Medulla oblongata (tissue), 1 donor: ENCODE results near the gene PPP2R5D.
A peak's percentile ranks its signal among the peaks of the same experiment; 100 is the strongest.

Experiments
- DNase-seq: peaks from one replicate; pipeline ENCODE4 v3.0.0-alpha.2; 2015; ENCODE audit errors: extremely low spot score

PPP2R5D gene

DNA sequence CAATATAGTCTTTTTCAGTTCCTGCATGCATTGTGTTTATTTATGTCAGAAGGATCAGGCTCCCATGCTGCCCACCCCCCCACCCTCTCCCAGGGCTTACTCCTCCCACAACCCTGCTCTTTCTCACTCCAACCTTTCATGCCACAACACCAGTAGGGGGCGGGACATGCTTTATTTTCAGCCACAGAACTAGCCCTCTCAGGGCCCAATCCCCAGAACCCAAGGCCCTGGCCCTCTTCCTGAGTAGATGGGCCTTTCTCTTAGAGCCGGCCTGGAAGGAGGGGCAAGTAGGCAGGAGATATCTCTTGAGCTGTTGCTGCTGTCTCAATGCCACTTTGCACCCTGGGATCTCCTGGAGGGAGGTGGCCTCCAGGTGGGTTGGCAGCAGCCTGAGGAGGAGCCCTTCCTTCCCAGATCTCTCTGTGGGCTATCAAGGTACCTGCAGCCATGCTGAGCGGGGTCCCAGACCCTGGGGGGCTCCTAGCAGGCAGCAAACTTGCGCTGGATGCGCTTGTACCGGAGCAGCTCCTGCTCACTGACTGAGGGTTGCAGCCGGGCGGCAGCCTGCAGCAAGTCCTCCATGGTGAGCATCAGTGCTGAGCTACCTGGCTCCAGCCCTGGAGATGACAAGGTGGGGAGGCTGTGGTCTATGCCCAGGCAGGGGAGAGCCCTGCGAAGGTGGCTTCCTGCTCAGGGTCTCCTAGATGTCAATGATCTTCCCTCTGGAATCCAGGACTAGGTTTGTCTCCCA is 20.3 kb upstream of the PPP2R5D start:
- DNase-seq = no peak

DNA sequence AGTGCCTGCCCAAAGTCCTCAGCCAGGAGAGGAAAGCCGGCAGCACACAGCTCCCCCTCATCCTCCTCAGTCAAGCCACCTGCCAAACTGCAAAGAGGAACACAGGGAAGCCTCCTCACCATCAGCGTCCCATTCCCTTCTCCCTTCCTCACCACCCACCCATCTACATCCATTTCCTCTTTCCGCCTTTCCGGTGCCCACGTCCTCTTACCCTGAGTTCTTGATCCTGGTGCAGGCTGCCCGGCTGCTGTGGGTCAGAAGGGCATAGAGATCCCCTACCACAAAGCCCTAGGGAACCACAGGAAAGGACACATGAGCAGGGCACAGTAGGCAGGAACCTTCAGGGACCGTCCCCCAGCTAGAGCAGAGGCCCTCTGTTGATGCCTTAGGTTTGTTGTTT is 17.8 kb upstream of the PPP2R5D start:
- no peak for DNase-seq

DNA sequence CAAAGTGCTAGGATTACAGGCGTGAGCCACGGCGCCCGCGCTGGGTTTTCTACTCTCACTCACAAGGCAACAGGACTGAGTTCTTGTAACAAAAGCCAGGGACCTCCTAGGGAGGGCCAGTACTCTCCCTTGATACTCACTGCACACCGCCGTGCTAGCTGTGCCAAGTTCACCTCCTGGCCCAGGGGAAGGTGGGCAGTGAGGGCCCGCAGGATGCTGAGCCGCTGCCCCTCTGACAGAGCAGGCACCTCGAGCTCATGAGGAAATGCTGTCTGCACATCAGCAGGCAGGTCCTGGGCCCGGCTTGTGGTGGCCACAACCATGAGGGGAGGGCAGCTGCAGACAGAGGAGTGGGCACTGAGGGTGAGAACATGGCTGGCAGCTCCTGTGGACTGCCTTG is 17.1 kb upstream of the PPP2R5D start:
- DNase-seq = no peak

DNA sequence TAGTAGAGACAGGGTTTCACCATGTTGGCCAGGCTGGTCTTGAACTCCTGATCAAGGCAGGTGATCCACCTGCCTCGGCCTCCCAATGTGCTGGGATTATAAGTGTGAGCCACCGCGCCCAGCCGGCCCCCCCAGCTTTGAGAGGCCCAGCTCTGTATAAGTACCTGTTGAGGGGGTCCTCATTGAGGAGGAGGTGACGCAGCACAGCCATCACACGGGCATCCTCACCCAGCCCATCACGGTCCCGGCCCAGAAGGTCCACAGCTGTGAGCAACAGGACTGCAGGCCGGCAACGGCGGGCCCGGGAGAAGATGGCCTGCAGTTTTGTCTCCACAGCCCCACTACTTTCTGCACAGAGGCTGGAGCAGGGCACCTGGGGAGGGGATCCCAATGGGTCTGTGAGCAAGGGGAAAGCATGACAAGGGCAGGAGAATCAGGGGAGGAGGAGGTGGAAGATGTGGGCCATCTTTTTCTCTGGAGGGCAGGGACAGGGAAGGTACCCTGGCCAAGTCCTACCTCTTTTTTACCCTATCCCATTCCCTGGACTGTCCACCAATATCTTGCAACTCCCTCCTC is 16.2 kb upstream of the PPP2R5D start:
- DNase-seq = no peak

DNA sequence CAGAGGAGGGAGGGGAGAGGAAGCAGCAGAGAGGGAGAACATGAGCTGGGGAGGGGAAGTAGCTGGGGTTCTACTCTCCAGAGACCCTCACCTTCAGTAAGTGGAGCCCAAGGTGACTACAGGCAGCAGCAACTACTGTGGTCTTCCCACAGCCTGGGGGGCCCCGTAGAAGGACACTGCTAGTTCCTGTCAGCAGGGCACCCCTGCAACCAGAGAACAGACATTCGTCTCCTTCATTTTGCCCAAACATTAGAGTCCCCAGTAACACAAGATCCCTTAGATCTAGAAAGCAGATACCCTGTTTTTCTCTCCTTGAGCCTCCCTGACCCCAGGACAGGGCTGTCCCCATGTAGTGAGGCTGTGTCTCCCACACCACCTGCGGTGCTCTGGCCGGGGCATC is 15.6 kb upstream of the PPP2R5D start:
- DNase-seq = no peak

DNA sequence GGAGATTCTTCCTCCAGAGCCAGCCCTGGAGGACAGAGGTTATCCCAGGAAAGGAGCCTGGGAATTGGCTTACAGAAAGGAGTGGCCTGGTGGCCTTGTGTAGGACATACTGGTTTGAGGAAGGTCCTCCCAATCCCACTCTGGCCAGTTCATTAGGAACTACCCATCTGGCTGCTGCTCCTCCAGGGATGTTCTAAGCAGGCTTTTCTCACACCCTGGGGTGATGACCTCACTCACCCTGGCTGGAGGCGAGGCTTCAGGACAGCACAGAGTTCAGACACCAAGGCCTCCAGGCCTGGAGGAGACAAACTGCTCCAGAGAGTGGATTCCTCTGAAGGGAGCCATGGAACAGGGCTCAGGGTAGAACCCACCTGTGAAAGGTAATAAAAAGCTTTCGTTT is 14.9 kb upstream of the PPP2R5D start:
- DNase-seq = no peak

DNA sequence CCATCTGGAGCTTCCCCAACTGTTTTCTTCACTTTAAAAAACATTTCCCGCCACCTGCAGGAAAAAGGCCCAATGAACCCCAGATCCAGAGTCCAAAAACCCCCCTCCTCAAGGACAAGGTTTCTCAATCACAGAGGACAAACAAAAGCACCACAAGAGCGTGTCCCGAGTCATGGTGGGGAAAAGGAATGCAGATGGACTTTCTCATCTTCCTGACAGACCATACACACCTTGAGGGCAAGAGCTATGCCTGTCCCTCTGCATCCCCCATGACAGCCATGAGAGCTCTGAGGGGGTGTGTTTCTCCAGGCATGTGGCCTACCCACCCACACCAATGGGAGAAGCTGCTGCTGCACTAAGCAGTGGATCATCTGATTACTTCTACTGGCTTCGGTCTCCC is 14.4 kb upstream of the PPP2R5D start:
- no peak for DNase-seq

DNA sequence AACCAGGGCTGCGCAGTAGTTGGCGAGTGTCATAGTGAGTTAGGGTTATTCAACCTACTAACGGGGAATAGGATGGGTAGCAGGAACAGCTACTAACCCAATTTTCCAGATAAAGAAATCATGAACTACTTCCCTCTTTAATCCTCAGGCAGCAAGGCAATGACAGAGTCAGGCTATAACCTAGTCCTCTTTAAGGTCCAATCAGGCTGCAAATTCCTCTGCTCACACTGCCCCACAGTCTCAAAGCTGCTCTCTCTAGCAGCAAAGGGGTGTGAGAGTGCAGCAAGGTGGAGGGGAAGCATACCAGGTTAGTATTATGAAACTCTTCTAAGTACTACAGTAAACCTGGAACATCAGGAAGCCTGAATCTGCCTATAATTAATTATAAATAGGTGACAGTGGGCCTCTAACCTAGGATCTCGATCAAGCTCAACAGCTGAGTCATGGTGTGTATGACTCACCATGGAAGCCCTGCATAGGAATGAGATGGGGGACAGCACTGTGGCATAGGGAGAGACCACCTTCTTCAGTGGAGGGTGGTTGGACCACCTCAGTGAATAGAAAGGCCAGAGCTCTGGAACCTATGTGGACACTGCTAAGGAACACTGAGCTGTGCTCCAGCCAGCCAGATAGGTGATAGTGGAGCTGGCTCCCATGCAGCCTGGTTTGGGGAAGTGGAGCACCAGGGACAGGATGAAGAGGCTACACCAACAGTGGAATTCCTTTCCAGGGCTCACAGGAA is 13.3 kb upstream of the PPP2R5D start:
- DNase-seq = no peak

DNA sequence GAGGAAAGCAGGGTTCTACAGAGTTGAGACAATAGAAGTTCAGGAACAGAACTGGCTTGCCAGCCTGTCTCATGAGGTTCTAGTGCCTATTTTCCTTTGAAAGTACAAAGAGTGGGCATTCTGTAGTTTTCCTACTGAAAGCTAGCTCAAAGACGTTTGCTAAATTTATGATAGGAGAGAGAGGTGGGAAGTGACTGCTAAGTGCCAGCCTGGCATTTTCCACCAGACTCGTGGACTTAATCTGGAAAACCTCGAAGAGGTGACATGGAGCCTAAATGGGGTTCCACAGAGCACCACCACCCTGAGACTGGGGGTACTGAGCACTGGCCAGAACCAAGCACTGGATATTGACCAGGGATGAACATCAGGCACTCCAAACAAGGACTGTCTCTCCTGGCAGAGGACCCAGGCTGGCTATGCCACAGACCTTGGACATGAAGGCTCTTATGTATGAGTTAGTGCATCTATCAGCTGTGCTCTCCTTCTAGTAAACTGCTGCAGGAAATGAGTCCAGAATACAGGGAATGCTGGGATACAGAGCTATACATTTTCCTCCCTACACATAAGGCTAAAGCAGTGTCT is 12.5 kb upstream of the PPP2R5D start:
- no peak for DNase-seq

DNA sequence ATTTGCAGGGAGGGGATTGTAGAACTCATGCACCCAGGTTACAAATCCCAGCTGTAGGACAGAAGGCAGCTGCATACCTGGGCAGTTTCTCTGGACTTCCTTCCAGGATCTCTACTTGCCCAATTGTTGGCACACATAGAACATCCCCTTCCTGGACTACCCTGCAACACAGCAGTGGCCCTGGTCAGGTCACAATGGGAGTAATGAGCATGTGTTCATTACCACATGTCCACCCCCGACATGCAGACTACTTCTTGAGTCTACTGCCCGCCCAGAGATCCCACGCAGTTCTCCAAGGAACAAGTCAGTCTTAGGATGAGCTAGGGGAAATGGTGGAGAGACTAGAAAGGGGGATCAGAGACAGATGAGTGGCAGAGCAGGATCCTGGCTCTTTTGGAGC is 10.4 kb upstream of the PPP2R5D start:
- DNase-seq = no peak

DNA sequence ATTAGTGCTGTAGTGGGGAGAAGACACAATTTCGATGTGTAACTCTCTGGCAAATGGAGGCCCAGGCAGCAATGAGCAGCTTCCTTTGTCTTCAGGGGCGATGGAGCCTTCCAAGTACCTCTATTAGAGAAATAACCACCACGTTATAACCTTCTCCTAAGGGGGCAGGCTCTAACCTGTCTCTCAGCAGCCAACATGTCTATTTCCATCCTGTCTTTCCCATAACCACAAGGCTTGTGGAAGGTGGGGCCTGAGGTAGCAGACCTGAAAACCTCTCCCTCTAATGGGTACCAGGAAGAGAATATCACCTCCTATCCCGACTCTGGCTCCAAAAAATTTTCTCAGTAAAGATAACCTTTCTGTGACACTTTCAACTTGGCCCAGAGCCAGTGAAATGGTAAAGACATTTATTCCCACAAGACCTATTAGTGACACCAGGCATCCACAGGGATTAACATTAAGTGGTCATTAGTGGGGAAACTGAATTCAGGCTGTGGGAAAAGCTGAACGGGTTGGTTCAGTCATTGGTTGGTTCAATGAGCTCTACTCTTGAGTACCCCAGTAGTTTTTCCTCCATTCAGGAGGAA is 9.4 kb upstream of the PPP2R5D start:
- DNase-seq = no peak

DNA sequence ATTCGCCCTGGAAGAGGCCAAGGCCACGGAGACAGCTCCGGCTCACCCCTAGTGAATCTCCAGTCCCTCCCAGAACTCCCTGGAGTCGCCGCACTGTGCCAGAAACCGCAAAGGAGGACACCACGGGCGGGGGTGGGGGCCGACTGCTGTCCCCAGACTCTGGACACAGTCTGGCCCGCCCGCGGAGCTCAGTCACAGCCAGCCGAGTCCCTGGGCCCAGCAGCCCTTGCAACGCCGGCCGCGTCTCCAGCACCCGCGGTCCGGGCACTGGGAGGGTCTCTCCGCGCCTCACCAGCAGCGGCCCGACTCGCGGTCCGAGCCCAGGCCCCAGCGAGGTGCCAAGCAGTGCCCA is 5.9 kb upstream of the PPP2R5D start:
- no peak for DNase-seq

DNA sequence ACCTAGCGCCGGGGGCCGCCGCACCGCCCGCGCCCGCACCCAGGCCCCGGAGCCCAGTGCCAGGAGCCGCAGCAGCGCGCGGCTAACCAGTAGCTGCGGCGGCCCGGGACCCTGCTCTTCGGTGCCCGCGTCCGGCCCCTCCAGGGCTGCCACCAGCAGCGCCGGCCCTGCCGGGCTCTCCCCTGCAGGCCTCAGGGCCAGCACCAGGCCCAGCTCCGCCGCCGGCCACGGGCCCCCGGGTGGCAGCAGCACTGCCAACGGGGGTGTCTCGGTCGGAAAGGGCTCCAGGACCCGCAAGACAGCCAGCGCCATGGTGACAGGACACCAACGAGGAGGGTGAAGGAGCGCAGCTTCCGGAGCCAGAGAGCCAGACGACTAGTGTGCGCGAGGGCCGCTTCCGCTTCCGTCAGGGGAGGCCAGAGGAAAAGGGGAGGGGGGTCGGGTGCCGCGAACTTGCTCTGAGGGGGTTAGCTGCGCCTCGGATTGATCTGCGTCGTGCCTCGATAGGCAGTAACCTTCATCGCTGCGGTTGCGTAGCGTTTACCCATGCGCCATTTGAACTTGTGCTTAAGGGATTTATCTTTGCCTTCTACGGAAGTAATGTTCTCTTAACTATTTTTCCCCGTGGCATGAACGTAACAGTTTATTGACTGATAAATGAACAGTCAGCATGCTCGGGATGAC is 5.4 kb upstream of the PPP2R5D start, which contains the start of gene PEX6:
PEX6 (minus strand) TSS at position 343 of the 684 bp plus-strand sequence; CDS start at position 312, 31 bp downstream.
- peak; percentile 84 for DNase-seq

DNA sequence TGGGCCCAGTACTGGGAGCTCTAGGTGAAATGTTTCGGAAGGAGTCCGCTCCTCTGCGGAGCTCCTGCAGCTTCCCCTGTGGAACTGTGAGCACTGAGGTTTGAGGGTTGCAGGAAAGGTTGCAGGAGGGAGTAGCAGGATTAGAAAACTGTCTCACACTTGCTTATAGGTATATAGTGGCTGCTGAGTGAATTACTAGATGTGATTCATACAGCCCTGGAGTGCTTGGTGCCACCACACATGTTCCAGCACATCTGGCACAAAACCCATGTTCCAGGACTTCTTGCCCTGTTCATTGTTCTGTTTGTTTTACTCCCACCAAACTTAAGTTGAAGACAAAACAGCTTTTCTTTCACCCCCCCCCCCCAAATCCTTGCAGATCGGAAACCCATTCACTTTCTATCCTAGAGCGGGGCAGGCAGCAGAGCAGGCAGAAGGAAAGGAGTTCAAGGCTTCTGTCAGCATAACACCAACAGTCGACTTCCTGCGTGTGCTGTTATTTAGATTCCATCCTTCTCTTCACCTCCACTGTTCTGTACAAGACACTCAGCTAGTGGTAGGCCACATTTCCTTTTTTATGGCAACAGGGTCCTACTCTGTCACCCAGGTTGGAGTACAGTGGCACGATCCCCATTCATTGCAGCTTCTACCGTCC is 4.7 kb upstream of the PPP2R5D start:
- DNase-seq = no peak

DNA sequence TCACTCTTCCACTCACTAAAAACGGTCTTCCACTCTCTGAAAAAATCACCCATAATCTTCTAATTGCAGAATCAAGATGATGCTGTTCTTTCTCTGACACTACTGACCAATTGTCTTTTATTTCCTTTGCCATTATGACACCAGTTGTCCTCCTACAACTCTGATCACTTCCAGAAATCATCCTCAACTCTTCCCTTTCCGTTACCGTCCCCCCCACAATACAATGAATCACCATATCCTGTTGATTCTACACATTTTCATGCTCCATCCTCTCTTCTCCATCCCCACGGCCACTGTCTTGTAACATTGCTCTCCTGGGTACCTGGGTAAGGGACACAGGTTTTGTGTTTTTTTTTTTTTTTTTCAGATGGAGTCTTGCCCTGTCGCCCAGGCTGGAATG is 2.5 kb upstream of the PPP2R5D start:
- no peak for DNase-seq

DNA sequence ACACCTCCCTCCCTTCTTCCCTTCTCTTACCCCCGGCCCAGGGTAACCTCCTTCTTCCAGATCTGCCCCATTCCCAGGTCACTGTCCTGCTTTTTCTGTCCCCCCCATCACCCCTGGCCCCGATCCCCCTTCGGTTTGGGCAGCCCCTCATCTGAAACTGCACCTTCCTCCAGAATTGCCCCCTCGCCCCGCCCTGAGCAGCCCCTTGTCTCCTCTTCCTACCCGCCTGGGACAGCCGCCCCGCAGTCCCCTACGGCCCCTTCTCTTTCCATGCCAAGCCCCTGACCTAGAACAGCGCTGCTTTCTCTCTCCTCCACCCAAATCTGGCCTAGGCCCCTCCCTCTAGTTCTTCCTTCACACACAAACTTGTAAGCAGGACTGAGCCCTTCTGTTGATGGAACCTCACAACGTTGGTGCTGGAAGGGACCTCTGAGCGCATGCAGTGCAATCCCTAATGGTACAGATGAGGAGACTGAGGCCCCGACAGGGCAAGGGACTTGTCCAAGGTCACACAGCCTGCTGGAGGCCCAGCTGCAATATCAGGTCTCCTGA is 630 bp downstream of the PPP2R5D start:
- no peak for DNase-seq

DNA sequence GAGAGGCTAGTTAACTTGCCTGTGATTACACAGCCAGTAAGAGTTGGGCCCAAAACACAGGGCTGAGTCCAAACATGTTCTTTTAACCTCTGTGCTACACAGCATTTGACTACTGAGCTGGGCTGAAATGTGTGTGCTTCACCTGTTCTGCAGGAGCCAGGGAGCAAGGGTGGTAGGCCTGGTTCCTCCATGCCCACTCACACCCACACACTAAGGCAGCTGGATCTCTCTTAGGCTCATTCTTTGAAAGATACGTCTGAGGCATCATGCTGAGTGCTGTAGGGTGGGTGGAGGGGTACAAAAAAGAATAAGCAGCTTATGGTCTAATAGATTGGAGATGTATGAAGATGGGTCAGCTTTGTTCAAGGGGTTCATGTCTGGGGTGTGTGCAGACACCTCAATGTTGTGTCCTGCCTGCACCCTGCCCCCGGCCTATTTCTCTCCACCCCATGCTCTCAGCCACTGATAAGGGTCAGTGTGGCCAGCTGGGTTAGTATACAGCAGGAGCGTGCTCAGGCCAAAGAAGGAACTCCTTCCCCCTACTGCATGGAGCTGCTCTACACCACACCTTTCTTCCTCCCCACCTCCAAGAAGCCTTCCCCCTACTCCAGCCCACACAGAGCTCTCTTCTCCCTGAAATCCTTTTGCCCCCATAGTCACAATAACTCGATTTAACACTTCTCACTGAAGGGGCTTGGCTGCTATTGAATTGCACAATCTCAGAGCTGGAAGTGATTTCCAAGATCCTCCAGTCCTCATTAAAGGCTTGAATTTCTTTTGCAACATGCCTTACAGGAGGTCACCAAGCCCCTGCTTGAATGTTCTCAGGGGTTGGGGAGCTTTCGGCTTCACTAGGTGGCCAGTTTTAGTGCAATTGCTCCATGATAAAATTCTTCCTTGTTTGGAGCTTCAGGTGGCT is 3.4 kb downstream of the PPP2R5D start:
- no peak for DNase-seq

DNA sequence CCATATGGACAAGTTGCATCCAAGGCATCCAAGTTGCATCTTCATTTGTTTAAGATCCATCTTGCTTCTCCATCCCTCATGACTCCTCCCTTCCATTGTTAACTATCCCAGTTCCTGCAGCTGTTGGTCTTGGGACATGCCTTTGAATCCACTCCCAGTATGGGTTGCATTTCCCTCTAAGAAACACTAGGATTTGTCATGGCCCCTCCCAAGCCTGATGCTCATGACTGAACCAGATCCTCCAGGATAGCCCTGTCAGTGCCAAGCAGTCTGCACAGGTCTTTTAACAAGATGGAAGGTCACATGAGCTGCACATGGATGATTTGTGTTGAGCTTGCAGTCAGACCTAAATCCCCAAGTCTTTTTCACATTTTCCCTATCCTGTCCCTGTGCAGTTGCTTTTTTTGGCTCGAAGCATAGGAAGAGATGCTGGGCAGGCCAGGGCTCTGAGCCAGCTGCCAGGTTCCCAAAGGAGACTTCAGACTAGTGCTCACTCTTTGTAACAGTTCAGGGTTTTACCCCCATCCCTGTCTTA is 4.2 kb downstream of the PPP2R5D start:
- DNase-seq = no peak

DNA sequence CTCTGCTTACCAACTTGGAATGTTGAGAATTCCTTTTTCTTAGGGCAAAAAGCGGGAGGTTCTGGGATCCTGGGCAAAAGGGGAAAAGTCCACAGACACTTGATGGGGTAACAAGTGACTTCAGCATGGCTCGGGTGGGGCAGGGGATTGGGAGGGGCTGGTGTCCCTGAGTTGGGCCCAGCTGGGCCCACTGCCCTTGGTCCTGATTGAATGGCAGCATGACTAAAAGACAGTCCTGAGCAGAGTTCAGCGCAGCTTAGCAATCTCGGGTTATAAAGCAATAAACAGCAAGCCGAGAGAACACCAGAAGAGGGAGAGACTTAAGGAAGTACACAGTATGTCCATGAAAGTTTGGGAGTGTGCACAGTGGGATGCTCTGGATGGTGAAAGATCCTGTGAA is 5.6 kb downstream of the PPP2R5D start:
- no peak for DNase-seq

DNA sequence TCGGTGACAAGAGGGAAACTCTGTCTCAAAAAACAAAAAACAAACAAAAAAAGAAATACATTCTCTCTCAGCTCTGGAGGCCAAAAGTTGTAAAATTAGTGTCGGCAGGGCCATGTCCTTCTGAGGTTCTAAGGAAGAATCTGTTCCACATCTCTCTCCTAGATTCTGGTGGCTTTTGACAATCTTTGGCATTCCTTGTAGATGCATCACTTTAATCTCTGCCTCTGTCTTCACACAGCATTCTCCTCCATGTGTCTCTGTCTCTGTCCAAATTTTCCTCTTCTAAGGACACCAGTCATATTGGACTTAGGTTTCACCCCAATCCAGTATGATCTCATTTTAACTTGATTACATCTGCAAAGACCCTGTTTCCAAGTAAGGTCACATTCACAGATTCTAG is 9.1 kb downstream of the PPP2R5D start:
- DNase-seq = no peak
